ENCODE results near the gene MKX.
"Not testable (repeated sequence)": the region's sequence is repeated elsewhere in the genome, so short reads cannot be mapped to it uniquely, and the experiment has no call there.

MKX gene

DNA sequence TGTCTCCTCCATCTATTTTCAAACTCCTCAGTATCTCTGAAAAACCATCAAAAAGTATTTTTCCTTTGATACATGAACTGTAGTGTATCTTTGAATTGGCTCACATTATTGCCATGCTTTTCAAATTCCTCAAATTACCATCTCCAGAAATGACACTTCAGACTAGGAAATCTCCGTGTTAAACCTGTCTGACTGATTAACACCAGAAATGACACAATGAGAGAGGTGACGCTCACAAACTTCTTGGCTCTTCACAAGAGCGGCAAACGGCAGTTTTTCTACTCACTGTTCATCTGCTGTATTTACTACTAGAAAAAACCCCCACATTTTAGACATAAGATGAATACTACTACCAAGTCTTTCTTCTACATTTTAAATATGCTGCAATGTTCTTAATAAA is 56.6 kb downstream of the MKX start:
- no peak for DNase-seq

DNA sequence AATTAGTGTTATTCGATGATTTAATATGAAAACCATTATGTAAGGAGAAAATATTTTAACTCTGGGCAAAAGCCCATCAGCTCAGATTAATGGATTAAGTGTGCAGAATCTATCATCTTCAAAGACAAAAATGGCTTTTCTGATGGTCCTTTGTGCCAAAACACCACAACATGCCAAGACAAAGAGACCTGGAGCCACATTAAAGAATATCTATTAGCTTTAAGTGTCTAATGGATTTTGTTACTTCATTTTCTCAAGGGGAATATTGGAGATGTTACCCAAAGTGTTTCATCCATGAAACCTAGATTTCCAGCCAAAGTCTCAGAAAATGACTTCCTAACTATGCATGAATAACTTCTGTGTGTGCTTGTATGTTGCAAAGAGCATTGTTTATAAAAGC is 57.3 kb downstream of the MKX start:
- no peak for DNase-seq

DNA sequence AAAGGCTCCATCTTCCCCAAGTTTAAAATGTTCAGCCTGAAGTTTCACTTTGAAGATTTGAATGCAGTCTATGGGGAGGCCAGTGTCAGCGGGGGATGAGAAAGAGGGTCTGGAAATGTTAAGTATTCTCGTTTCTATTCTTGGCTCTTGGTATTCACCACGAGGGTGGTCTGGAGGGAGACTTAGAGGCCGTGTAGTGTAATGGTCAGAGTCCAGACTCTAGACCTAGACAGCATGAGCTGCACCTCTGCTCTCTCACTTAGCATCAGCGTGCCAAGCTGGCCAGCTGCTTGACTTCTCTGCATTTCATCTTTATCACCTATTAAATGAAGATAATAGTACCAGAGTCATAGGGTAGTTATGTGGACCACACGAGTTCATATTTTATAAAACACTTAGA is 57.9 kb downstream of the MKX start:
- no peak for DNase-seq

DNA sequence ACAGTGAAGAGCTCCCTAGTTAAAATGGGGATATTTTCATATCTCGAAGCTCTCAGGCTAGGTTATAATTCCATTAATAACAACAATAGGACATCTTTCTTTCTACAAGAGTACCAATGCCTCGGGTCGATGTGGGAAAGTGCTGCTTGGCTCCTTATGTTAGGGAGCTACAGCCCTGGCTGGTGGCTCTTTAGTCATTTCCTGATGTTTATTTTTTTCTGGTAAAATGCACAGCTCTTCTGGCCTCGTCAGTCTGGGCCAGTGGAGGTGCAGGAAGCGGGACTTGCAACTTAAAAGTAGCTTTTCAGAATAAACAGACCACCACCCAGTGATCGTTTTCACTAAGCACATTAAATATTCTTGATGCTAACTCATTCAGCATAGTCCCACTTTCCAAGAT is 58.3 kb downstream of the MKX start:
- no peak for DNase-seq

DNA sequence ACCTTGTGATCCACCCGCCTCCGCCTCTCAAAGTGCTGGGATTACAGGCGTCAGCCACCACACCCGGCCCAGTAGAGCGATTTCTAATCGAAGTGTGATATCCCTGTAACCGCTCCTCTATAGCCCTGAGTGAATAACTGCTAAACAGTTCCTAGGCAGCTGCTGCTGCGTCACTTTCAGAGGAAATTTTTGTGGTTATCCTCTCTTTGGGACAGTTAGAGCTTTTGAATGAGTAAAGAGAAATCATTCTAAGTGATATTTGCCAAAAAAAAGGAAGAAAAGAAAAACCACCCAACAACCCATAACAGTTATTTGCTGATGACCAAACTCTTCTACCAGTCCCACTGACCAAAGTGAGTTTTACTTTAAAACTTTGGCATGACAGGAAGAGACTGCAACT is 59.9 kb downstream of the MKX start:
- DNase-seq: no peak

DNA sequence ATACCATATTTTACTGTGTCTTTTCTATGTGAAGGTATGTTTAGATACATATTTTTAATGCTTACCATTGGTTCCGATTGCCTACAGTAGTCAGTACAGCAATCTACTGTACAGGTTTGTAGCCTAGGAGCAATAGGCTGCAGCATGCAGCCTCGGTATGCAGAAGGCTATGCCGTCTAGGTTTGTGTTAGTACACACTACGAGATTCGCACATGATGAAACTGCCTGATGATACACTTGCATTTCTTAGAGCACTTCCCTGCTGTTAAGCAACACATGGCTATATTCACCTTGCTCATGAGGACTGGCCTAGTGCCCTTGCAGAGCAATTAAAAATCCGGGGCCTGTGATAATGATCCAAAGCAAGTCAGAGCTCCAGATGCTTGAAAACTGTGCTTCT is 62.4 kb downstream of the MKX start:
- no peak for DNase-seq

DNA sequence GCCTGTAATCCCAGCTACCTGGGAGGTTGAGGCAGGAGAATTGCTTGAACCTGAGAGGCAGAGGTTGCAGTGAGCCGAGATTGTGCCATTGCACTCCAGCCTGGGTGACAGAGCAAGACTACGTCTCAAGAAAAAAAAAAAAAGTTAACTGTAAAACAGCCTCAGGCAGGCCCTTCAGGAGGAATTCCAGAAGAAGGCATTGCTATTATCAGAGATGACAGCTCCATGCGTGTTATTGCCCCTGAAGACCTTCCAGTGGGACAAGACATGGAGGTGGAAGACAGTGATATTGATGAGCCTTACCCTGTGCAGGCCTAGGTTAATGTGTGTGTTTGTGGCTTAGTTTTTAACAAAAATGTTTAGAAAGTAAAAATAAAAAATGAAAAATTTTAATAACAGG is 63.8 kb downstream of the MKX start:
- DNase-seq: not testable (repeated sequence)

DNA sequence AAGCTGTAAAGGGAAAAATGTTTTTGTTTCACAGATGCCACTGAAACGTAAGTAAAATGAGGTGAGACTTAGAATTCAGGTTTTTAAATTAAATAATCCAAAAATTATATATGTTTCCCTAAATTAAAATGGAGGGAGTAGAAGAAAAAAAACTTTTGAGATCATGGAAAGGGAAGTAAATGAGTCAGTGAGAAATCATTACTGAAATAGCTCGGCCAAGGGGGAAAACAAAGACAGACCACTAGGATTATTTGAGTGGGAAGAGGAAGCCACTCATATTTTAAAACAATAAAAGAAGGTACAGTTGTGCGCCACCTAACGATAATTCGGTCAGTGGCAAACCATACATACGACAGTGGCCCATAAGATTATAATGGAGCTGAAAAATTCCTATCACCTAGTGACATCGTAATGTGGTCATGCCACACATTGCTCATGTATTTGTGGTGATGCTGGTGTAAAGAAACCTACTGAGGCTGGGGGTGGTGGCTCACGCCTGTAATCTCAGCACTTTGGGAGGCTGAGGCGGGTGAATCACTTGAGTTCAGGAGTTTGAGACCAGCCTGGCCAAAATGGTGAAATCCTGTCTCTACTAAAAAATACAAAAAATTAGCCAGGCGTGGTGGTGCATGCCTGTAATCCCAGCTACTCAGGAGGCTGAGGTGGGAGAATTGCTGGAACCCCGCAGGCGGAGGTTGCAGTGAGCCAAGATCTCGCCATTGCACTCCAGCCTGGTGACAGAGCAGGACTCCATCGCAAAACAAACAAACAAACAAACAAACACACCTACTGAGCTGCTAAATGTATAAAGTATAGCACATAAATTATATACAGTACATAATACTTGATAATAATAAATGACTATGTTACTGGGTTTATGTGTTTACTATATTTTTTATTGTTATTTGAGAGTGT is 64.7 kb downstream of the MKX start:
- no peak for DNase-seq

DNA sequence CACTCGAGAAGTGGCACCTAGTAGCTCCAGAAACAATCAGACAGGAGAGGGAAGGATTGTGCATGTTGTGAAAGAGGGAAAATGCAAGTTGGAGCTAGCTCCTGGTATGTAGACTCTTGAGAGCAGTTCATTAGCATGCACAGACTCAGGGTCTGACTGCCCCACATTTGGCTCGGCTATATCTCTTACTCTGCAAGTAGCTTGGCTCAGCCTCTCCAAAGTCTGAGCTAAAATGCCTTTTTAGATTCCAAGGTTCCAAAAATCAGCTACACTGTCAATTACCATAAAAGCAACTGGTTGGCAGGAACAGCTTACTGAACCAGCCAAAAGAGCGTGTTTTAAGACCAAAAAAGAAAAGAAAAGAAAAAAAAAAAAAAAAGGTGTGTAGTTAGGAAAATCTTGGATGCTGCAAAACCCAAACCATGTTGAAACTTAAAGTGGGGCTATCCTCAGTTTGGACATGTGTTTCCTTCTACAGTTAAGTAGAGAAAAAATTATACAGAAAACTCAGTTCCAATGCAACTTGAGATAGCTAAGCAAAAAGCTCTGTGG is 65.5 kb downstream of the MKX start:
- DNase-seq: no peak

DNA sequence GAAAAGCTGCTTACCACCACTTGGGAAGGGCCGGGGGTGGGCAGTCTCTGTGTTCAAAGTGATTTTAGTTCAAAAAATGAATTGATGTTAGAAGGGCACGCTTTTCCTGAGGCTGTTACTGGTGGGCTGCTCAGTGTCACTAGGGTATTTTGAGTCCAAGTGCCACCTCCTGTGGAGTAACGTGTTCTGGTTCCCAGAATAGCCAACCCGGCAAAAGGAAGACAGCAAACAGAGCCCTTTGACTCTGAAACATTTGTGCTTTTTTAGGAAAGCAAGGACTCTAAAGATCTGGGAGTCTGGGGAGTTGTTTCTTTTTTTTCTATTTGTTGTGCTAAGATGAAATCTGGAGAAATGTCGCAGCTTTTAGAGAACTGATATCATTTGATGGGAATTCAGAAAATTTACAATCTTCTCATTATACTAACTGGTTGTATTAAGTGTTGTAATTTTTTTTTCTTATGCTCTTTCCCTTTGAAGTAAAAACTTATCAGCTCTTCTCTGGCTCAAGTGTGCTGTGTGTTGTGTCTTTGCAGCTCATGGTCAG is 66.2 kb downstream of the MKX start:
- no peak for DNase-seq

DNA sequence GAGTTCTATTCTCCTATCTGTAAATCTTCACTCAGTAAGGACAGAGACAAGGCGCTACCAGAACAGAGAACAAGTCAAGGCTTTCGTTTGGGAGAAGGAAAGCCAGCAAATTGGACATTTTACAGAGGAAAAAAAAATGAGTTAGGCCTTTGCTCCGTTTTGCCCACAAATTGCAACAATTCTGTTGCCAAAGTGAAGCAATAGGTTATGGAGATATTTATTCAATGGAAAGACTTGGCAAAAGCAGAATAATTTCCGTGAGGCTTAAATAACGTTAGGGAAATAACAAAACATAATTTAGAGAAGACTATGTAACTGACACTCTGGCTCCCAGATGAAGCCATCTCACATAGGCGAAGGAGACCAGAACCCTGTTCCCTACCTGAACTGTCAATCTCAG is 67.5 kb downstream of the MKX start:
- no peak for DNase-seq

DNA sequence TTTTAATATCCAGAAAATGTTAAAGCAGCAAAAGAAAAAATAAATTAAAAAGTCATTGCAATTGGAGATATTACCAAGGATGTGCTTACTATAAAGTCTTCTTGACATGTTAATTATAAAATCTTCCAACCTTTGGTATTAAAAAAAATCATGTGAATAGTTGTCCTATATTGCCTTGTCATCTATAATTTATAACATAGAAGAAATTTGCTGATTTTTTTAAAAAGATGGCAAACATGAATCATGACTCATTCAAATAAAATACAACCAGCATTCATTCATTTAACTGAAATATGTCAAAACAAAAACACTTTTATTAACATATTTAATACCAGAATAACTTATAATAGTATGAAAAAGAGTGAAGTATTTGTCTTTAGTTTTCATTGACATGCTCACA is 72.6 kb downstream of the MKX start:
- DNase-seq: no peak

DNA sequence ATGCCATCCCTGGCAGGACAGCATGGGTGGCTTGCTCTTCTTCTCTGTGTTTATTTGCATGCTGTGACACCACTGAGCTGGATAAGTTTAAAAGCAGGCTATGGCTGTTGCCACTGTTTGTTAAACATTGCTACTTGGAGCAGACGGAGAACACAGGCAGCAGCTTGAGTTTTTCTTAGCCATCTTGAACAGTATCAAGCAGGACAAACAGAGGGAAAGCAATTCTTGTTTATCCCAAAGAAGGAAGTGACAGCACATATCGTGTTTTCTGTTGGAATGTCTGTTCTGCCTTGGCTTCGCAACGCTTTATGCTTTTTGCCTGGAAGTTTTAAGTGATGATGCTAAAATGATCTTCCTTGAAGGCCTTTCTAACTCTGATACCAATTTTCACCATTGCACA is 73.8 kb downstream of the MKX start:
- no peak for DNase-seq

DNA sequence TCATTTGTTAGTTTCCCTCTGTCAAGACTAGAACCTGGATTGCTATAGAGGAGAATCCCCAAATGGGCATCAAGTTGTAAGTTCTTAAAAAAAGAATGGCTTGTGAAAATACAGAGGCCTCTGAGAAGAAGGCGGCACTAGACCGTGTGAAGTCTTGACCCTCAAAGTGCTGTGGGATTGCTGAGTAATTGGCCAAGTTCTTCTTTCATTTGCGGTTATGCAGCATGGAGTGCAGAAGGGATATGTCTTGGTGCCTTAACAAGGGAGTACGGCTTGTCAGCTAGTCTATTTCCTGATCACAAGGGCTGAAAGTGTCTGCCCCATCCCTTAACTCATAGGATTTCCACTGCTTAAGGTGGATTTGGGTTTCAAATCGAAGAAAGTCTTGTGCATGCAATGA is 81.2 kb downstream of the MKX start:
- no peak for DNase-seq

DNA sequence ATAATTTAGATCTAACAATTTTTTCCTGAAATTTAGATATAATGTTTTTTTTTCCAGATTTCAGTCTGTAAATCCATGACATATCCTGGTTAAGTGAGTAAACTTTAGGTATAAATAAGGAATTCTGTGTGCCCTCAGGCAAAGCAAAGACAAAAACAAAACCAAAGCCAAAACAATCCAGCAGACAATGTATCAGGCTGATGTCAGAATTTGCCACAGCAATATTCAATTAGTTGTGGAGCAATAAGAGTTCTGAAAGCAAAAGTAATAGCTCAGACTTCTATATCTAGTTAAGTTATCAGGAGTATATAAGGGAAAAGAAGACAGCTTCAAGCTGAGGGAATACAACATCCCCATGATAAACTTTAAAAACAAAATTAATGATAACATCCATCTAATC is 82.0 kb downstream of the MKX start:
- DNase-seq: no peak

DNA sequence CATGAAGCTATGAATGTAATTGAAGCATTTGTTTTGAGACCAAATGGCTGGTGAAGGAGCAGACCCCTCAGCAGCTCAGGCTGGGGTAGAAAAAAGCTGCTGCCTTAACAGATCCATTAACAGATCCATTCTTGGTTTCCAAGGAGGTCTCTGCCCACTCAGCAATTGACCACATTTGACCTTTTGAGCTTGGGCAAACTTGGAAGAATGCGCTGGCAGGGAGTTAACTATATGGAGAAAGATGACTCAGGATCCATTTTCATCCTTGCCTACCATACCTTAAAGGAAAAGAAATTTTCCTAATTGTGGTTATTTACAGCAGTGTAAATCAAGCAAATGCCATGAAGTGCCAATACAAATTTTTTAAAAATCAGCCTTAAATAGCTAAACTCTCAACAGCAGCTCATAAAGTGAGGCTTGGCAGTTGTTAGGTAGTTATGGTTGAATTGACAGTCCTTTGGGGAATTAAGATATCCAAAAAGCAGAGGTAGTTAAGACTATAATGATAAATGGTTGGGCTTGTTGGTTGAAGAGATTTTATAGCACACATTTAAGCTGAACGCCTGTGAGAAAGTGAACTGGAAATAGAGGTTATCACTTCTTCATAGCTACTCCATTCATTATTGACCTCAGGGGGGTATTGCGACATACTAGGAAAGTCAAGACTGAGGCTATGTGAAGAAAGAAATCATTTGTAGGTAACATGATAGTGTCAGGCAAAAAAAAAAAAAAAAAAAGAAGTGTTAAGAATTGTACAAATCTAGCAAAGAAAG is 83.9 kb downstream of the MKX start:
- peak; percentile 96 for DNase-seq

DNA sequence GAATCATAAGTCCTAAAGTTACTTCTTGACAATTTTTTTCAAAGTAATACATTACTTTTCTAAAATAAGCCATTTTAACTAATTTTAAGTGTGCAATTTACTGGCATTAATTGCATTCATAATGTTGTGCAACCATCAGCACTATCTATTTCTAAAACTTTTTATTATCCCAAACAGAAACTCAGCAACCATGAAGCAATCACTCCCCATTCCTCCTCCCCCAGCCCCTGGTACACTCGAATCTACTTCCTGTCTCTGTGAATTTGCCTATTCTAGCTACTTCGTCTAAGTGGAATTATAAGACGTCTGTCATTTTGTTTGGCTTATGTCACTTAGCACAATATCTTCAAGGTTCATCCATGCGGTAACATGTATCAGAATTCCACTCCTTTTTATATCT is 84.9 kb downstream of the MKX start:
- no peak for DNase-seq

DNA sequence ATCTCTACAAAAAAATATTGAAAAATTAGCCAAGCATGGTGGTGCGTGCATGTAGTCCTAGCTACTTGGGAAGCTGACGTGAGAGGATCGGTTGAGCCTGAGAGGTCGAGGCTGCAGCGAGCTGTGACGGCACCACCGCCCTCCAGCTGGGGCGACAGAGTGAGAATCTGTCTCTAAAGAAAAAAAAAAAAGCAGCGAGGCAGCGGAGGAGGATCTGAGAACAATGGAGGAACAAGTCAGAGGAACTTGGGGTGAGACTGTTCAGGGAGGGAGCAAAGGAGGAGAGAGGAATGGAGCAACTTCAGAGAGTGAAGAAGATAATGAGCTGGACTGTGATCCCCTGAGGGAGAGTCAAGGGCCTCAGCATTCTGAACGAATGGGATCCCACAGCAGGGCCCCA is 85.4 kb downstream of the MKX start:
- no peak for DNase-seq

DNA sequence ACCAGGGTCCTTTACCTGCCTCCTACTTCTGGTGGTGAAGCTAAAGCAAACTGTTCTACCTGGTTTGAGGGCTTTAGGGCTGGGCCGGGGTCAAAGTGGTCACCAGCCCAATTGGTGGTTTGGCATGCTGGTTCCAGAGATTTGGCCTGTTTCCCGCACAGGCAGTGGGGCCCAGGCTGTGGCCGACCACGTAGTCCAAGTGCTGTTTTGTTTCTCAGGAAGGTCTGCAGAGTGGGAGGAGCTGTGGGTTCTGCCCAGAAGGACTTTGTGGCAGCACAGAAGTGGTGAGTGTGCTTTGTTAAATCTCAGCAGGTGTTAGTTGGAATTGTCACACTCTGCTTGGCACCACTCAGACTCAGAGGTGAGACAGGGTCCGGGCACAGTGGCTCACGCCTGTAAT is 85.8 kb downstream of the MKX start:
- DNase-seq: no peak

DNA sequence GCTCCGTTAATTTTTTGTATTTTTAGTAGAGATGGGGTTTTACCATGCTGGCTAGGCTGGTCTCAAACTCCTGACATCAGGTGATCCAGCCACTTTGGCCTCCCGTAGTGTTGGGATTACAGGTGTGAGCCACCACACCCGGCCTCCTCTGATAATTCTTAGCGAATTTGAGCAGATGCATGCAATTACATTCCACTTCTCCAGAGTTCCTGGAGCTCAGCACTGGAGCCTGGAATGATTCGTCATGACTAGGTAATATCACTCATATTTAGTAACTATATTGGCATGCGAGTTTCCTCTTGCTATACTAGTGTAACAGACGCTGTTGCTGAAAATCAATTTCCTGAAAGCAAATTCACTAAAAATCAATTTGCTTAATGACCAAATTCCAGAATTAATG is 86.8 kb downstream of the MKX start:
- peak; percentile 80 for DNase-seq

DNA sequence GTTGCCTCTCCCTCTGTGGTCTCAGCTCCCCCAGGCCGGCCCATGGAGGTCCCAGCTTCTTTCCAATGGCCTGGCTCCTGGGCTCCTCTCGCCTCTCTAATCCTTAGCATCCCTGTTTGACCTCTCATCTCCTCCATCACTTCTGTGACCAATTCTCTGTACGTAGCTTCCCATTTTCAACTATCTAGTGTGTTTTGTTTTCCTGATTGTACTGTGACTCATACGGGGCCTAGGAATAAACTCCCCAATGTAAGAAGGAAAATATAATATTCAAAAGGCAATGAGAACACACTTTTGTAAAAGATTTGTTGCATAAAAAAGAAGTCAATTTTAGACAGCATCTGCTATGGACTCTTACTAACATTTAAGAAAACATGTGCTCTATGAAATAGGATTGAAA is 90.3 kb downstream of the MKX start:
- no peak for DNase-seq

DNA sequence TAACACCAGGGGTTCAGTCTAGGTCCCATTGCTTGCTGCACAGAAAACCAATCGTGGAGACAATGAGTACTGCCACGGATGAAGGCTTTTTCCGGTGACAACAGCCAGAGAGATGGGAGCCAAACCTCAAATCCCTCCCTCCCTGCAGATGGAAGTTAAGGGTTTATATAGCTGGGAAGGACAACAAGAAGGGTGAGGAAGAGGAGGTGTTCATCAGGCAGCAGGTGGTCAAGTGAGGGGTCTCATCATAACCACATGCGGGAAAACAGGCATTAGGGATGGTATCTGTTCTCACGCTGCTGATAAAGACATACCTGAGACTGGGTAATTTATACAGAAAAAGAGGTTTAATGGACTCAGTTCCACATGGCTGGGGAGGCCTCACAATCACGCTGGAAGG is 91.3 kb downstream of the MKX start:
- no peak for DNase-seq

DNA sequence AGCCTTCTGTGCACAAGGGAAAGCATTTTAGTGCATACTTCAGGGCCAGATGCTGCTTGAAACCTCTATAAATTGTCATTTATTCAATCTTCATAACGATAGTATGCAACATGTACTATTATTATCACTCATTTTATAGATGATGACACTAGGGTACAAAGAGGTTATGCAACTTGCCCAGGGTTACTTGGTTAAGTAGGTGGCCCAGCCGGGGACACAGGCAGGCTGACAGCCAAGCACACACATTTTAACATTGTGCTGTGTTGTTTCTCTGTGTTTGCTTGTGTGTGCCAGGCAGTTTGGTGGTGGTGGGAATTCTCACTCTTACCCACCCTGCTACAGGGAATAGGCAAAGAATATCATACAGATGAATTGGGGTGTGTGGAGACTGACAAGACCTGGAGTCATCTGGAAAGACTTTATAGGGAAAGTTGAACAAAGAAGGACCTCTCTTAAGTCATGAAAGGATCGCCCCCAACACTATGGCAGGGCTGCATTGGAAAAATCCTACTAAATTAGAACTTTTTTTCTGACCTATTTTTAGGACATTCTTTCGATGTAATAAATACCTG is 98.9 kb downstream of the MKX start:
- no peak for DNase-seq
